B cell (primary cell): ENCODE data around the gene DUSP9. TPM values are rescaled to one million over a fixed set of nuclear protein-coding genes. Genes with fewer than 3 reads are reported as not detected.

Experiments used
- ATAC-seq: fragments of 200-7000 bp; cut with Tn5 transposase; one replicate; pipeline ENCODE4 v1.10.0; 2021; ENCODE audit warnings: low read depth, mild to moderate bottlenecking, moderate number of reproducible peaks, moderate library complexity
- CTCF ChIA-PET: fragments of 350-600 bp; sonication (Branson Sonifier 250); formaldehyde crosslinking; loops from one replicate; lab custom pipeline; 2021; ENCODE audit warnings: antibody characterized with exemption, inconsistent platforms; lab: Charles Lee
- POLR2A ChIA-PET: fragments of 350-600 bp; sonication (Branson Sonifier 250); formaldehyde crosslinking; loops from one replicate; lab custom pipeline; 2021; ENCODE audit warnings: antibody characterized with exemption; lab: Charles Lee
- DNase-seq: peaks from one replicate; pipeline ENCODE4 v3.0.0; 2013
- H2AFZ ChIP-seq: 2 replicates; pipeline ENCODE4 v1.6.1; 2012; ENCODE audit warnings: mild to moderate bottlenecking, low read depth, low read length; ENCODE audit not compliant: insufficient read depth, poor library complexity, severe bottlenecking
- H3K27ac ChIP-seq, 2 donors: 1 replicate in 1 of 2; 2 replicates in 1 of 2; pipeline ENCODE4 v1.5.1; 2012 to 2013; ENCODE audit warnings: low read length in 2 of 2, mild to moderate bottlenecking in 2 of 2, moderate library complexity in 1 of 2
- H3K27me3 ChIP-seq, 4 experiments: fragments of 200-600 bp in 1 of 4; sonication (generic) in 1 of 4; replicated peaks in 1 of 4; 1 replicate in 2 of 4; 2 replicates in 2 of 4; pipeline versions ENCODE4 v1.6.1 to v1.7.0; 2013 to 2016; ENCODE audit warnings: low read length in 3 of 4, mild to moderate bottlenecking in 2 of 4, mixed read lengths in 1 of 4, moderate library complexity in 1 of 4; ENCODE audit not compliant: insufficient read depth in 4 of 4, control insufficient read depth in 3 of 4; ENCODE audit errors: control extremely low read depth in 1 of 4
- H3K36me3 ChIP-seq, 2 experiments: replicated peaks in 1 of 2; 1 replicate in 1 of 2; 2 replicates in 1 of 2; pipeline versions ENCODE4 v1.6.1 to v1.7.1; 2013; ENCODE audit warnings: low read length in 1 of 2; ENCODE audit not compliant: insufficient read depth in 2 of 2, control insufficient read depth in 1 of 2; ENCODE audit errors: control extremely low read depth in 1 of 2, extremely low read depth in 1 of 2
- H3K4me1 ChIP-seq, 2 donors: fragments of 200-600 bp in 1 of 2; sonication (generic) in 1 of 2; 1 replicate in 1 of 2; 2 replicates in 1 of 2; pipeline versions ENCODE4 v1.5.1 to v1.6.1; 2013 to 2017; ENCODE audit warnings: low read length in 2 of 2; ENCODE audit not compliant: control insufficient read depth in 2 of 2, insufficient read depth in 2 of 2
- H3K4me2 ChIP-seq: replicated peaks from 2 replicates; pipeline ENCODE3; 2012; ENCODE audit warnings: mild to moderate bottlenecking, low read depth, low read length; ENCODE audit not compliant: poor library complexity, severe bottlenecking
- H3K4me3 ChIP-seq, 5 experiments: fragments of 200-600 bp in 1 of 5; sonication (generic) in 1 of 5; 1 replicate in 3 of 5; 2 replicates in 2 of 5; pipeline versions ENCODE4 v1.5.1 to v1.7.0; 2011 to 2016; ENCODE audit warnings: low read length in 4 of 5, mild to moderate bottlenecking in 4 of 5, low read depth in 2 of 5, control low read depth in 1 of 5, moderate library complexity in 1 of 5; ENCODE audit not compliant: insufficient read depth in 1 of 5; ENCODE audit errors: control extremely low read depth in 1 of 5, extremely low read depth in 1 of 5
- H3K79me2 ChIP-seq: fragments of 200-600 bp; sonication (generic); one replicate; pipeline ENCODE4 v1.6.0; 2016; ENCODE audit warnings: low read length; ENCODE audit not compliant: control insufficient read depth, insufficient read depth
- H3K9ac ChIP-seq: fragments of 200-600 bp; sonication (generic); 2 replicates; pipeline ENCODE4 v1.6.1; 2017; ENCODE audit warnings: mild to moderate bottlenecking, low read length, moderate library complexity
- H3K9me3 ChIP-seq, 3 donors: one replicate each; pipeline versions ENCODE4 v1.6.1 to v1.7.1; 2013; ENCODE audit warnings: low read length in 2 of 3; ENCODE audit not compliant: control insufficient read depth in 2 of 3, insufficient read depth in 1 of 3; ENCODE audit errors: control extremely low read depth in 1 of 3
- H4K20me1 ChIP-seq: 2 replicates; pipeline ENCODE4 v1.6.0; 2012; ENCODE audit warnings: mild to moderate bottlenecking, low read length; ENCODE audit not compliant: insufficient read depth, control insufficient read depth, poor library complexity, severe bottlenecking
- H3K27ac Mint-ChIP-seq: one replicate; pipeline ENCODE4 v1.8.0; 2021; ENCODE audit warnings: mixed read lengths
- H3K27me3 Mint-ChIP-seq: one replicate; pipeline ENCODE4 v1.8.0; 2021; ENCODE audit warnings: mixed read lengths
- H3K4me1 Mint-ChIP-seq: one replicate; pipeline ENCODE4 v1.8.0; 2021; ENCODE audit warnings: mixed read lengths
- H3K4me3 Mint-ChIP-seq: one replicate; pipeline ENCODE4 v1.8.0; 2021; ENCODE audit warnings: mixed read lengths
- H3K9me3 Mint-ChIP-seq: one replicate; pipeline ENCODE4 v1.8.0; 2022; ENCODE audit warnings: mixed read lengths; ENCODE audit not compliant: insufficient read depth
- CTCF ChIP-seq: fragments of 200-600 bp; IDR thresholded peaks from one replicate; pipeline ENCODE4 v1.8.0; 2022; ENCODE audit warnings: antibody characterized with exemption, mild to moderate bottlenecking
- EZH2 ChIP-seq: IDR thresholded peaks from 2 replicates; pipeline ENCODE4 v1.6.1; 2012; ENCODE audit warnings: borderline replicate concordance, low read depth, mild to moderate bottlenecking, moderate library complexity, low read length; ENCODE audit not compliant: insufficient read depth, poor library complexity, severe bottlenecking
- WGBS: methylation state at CpG from one replicate; pipeline ENCODE4 v1.1.5; 2013; ENCODE audit warnings: missing lambda C conversion rate; ENCODE audit not compliant: insufficient coverage; 5-methylcytosine and 5-hydroxymethylcytosine counted together
- intact Hi-C: fragments of 100-400 bp; cut with micrococcal nuclease; formaldehyde crosslinking; loops from one replicate; pipeline ENCODE4 v1.10.0; 2022
- polyA plus RNA-seq: library from polyadenylated mRNA; depleted of rRNA; stranded (reverse); fragments of >200 nt; gene quantifications from 2 replicates; pipeline ENCODE4 v1.2.3, GENCODE V29; 2012
- total RNA-seq, 2 donors: library from RNA; stranded (reverse); fragments of 120-200 nt in 1 of 2; gene quantifications; 1 replicate in 1 of 2; 2 replicates in 1 of 2; pipeline versions ENCODE4 v1.2.3 to v1.2.4, GENCODE V29; 2013 to 2022

Gene DUSP9
- total and polyA plus RNA-seq, 2 donors (not counting 1 experiment from before 2014, with no cell fraction given) = not detected

GRCh38 chrX:153637121-153638040 lies 9.6 kb upstream of the DUSP9 start:
- WGBS = 85% methylated on average over 6 of the region's 27 CpGs
- no peak overlapping the region for H3K27ac ChIP-seq
- peaks cover 7% of the 10 kb centered on the region for H3K27me3 Mint-ChIP-seq
- no peaks in the 10 kb centered on the region for H3K9me3 Mint-ChIP-seq
- H3K27ac Mint-ChIP-seq = no peak overlapping the region
- no peak for DNase-seq
- peaks cover 8% of the 10 kb centered on the region for H3K4me1 Mint-ChIP-seq
- H2AFZ ChIP-seq = no peak overlapping the region
- no peak overlapping the region for H3K9ac ChIP-seq
- intact Hi-C loops = no loop called here
- no peak for ATAC-seq
- no peak overlapping the region for H3K4me2 ChIP-seq
- H3K36me3 ChIP-seq = no peaks in the 10 kb centered on the region
- H3K4me3 Mint-ChIP-seq = no peak overlapping the region
- no peaks in the 10 kb centered on the region for H4K20me1 ChIP-seq
- no peaks in the 10 kb centered on the region for H3K79me2 ChIP-seq
- no peak overlapping the region for H3K4me3 ChIP-seq
- ChIA-PET CTCF (interaction anchor here (1.1 to 1.5 kb wide), 2 partner anchors 10 to 22 kb away, joined by 3 read pairs; partner anchors contain the start of gene DUSP9), POLR2A (no interaction called here)
- TF ChIP-seq EZH2 (no peak), CTCF (no peak)
- H3K4me1 ChIP-seq = peaks cover 6 to 7% of the 10 kb centered on the region in 2 donors
- H3K9me3 ChIP-seq = no peaks in the 10 kb centered on the region
- peaks cover 0 to 29% (median 3%) of the 10 kb centered on the region in 4 experiments for H3K27me3 ChIP-seq

DNA sequence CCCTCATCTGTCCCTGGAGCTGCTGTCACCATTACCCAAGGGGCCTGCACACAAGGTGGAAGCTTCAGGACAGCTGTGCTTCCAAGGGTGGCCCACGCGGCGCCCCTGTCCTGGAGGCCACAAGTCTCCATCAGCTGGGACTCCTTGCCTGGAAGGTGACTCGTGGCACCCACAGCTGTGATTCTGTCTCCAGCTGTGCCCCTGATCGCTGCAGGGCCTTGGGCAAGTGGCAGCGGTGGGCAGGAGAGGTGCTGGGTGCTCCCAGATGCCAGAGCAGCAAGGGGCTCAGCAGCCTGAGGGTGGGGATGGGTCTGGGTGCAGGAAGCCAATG lies 9.0 kb upstream of the DUSP9 start:
- TF ChIP-seq CTCF (no peak), EZH2 (no peak)
- H3K36me3 ChIP-seq = no peaks in the 10 kb centered on the region
- no peak overlapping the region for H3K27ac ChIP-seq
- POLR2A ChIA-PET = interaction anchor here (0.5 kb wide), 1 partner anchor 26 kb away, joined by 6 read pairs; no protein-coding TSS in a partner anchor
- H3K4me2 ChIP-seq = no peak overlapping the region
- H3K9me3 ChIP-seq = no peaks in the 10 kb centered on the region
- H3K4me1 ChIP-seq = peaks cover 11 to 12% of the 10 kb centered on the region in 2 donors
- no peak overlapping the region for H3K27ac Mint-ChIP-seq
- no peaks in the 10 kb centered on the region for H3K9me3 Mint-ChIP-seq
- intact Hi-C loops = no loop called here
- no peak overlapping the region for H3K4me3 ChIP-seq
- H3K27me3 Mint-ChIP-seq = peaks cover 11% of the 10 kb centered on the region
- H3K27me3 ChIP-seq = peaks cover 0 to 33% (median 3%) of the 10 kb centered on the region in 4 experiments
- H2AFZ ChIP-seq = no peak overlapping the region
- WGBS = 89% methylated on average over 6 of the region's 6 CpGs
- no peaks in the 10 kb centered on the region for H4K20me1 ChIP-seq
- no peak overlapping the region for H3K4me3 Mint-ChIP-seq
- H3K4me1 Mint-ChIP-seq = peaks cover 12% of the 10 kb centered on the region
- H3K9ac ChIP-seq = no peak overlapping the region
- DNase-seq (no peak), ATAC-seq (no peak)
- no peaks in the 10 kb centered on the region for H3K79me2 ChIP-seq
- CTCF ChIA-PET = no interaction called here
